CD14-positive monocyte (primary cell): ENCODE data around the gene CYTL1. TPM values are rescaled to one million over a fixed set of nuclear protein-coding genes. Genes with fewer than 3 reads are reported as not detected.

Experiments used
- DNase-seq, 3 donors: peaks; one replicate each; pipeline ENCODE4 v3.0.0-alpha.2; 2011 to 2022
- H2AFZ ChIP-seq: 2 replicates; pipeline ENCODE4 v1.6.0; 2012; ENCODE audit warnings: mild to moderate bottlenecking, low read depth, low read length, inconsistent platforms; ENCODE audit not compliant: insufficient read depth, poor library complexity, severe bottlenecking
- H3K27ac ChIP-seq, 2 donors: 1 replicate in 1 of 2; 2 replicates in 1 of 2; pipeline ENCODE4 v1.5.1; 2012 to 2013; ENCODE audit warnings: low read length in 2 of 2, control low read depth in 1 of 2, inconsistent platforms in 1 of 2, low read depth in 1 of 2, mild to moderate bottlenecking in 1 of 2
- H3K27me3 ChIP-seq, 2 donors: one replicate each; pipeline versions ENCODE4 v1.6.0 to v1.6.1; 2011 to 2013; ENCODE audit warnings: low read length in 2 of 2; ENCODE audit not compliant: control insufficient read depth in 2 of 2, insufficient read depth in 2 of 2
- H3K36me3 ChIP-seq, 2 donors: replicated peaks in 1 of 2; 1 replicate in 1 of 2; 2 replicates in 1 of 2; pipeline versions ENCODE4 v1.5.1 to v1.6.1; 2012 to 2013; ENCODE audit warnings: low read length in 2 of 2, control low read depth in 1 of 2, inconsistent platforms in 1 of 2, mild to moderate bottlenecking in 1 of 2; ENCODE audit not compliant: insufficient read depth in 2 of 2, control insufficient read depth in 1 of 2
- H3K4me1 ChIP-seq, 2 donors: 1 replicate in 1 of 2; 2 replicates in 1 of 2; pipeline versions ENCODE4 v1.5.1 to v1.6.1; 2012 to 2013; ENCODE audit warnings: low read length in 2 of 2, control low read depth in 1 of 2, inconsistent platforms in 1 of 2, mild to moderate bottlenecking in 1 of 2, moderate library complexity in 1 of 2; ENCODE audit not compliant: insufficient read depth in 2 of 2, control insufficient read depth in 1 of 2
- H3K4me2 ChIP-seq: replicated peaks from 2 replicates; pipeline ENCODE3; 2012; ENCODE audit warnings: low read length, moderate library complexity, mild to moderate bottlenecking; ENCODE audit not compliant: poor library complexity, severe bottlenecking; ENCODE audit errors: extremely low read depth
- H3K4me3 ChIP-seq, 3 experiments: fragments of 200-600 bp in 1 of 3; sonication (generic) in 1 of 3; replicated peaks in 1 of 3; 1 replicate in 2 of 3; 2 replicates in 1 of 3; pipeline ENCODE4 v1.5.1; 2011 to 2013; ENCODE audit warnings: low read length in 3 of 3, mild to moderate bottlenecking in 3 of 3, control low read depth in 2 of 3, low read depth in 2 of 3, inconsistent platforms in 1 of 3, moderate library complexity in 1 of 3
- H3K79me2 ChIP-seq: 2 replicates; pipeline ENCODE4 v1.6.0; 2012; ENCODE audit warnings: mild to moderate bottlenecking, control low read depth, inconsistent platforms, low read length, moderate library complexity; ENCODE audit not compliant: insufficient read depth
- H3K9ac ChIP-seq: 2 replicates; pipeline ENCODE4 v1.6.0; 2017; ENCODE audit warnings: low read length, mild to moderate bottlenecking; ENCODE audit not compliant: insufficient read depth, poor library complexity, severe bottlenecking
- H3K9me3 ChIP-seq, 2 donors: replicated peaks in 1 of 2; 1 replicate in 1 of 2; 2 replicates in 1 of 2; pipeline versions ENCODE4 v1.5.1 to v1.6.1; 2012 to 2013; ENCODE audit warnings: low read length in 2 of 2, control low read depth in 1 of 2; ENCODE audit not compliant: control insufficient read depth in 1 of 2, insufficient read depth in 1 of 2
- H4K20me1 ChIP-seq: 2 replicates; pipeline ENCODE4 v1.6.0; 2012; ENCODE audit warnings: mild to moderate bottlenecking, low read length, control low read depth, moderate library complexity; ENCODE audit not compliant: insufficient read depth
- H3K27ac Mint-ChIP-seq, 7 donors: one replicate each; pipeline ENCODE4 v1.8.0; 2020; ENCODE audit warnings: mild to moderate bottlenecking in 7 of 7, mixed read lengths in 7 of 7, moderate library complexity in 6 of 7, inconsistent platforms in 2 of 7
- H3K27me3 Mint-ChIP-seq, 3 donors: one replicate each; pipeline ENCODE4 v1.8.0; 2021 to 2022; ENCODE audit warnings: low read depth in 3 of 3, mild to moderate bottlenecking in 3 of 3, mixed read lengths in 3 of 3, moderate library complexity in 3 of 3, inconsistent platforms in 1 of 3
- H3K36me3 Mint-ChIP-seq, 2 donors: one replicate each; pipeline ENCODE4 v1.8.0; 2020; ENCODE audit warnings: mixed read lengths in 2 of 2, inconsistent platforms in 1 of 2, mild to moderate bottlenecking in 1 of 2
- H3K4me1 Mint-ChIP-seq: one replicate; pipeline ENCODE4 v1.8.0; 2020; ENCODE audit warnings: mild to moderate bottlenecking, mixed read lengths
- H3K4me3 Mint-ChIP-seq, 2 donors: one replicate each; pipeline ENCODE4 v1.8.0; 2020; ENCODE audit warnings: mild to moderate bottlenecking in 2 of 2, mixed read lengths in 2 of 2, moderate library complexity in 1 of 2
- H3K9me3 Mint-ChIP-seq, 7 donors: one replicate each; pipeline ENCODE4 v1.8.0; 2020 to 2022; ENCODE audit warnings: mixed read lengths in 7 of 7, mild to moderate bottlenecking in 6 of 7, moderate library complexity in 6 of 7, inconsistent platforms in 2 of 7
- WGBS: methylation state at CpG from one replicate; pipeline ENCODE4 v1.1.5; 2013; ENCODE audit warnings: missing lambda C conversion rate; ENCODE audit not compliant: insufficient coverage; 5-methylcytosine and 5-hydroxymethylcytosine counted together
- intact Hi-C, 2 donors: fragments of 100-400 bp; cut with micrococcal nuclease; formaldehyde crosslinking; loops; one replicate each; pipeline versions ENCODE4 v1.15.0 to v1.15.1; 2023
- polyA plus RNA-seq, 3 donors: library from polyadenylated mRNA; depleted of rRNA in 1 of 3; unstranded in 2 of 3; stranded (reverse) in 1 of 3; fragments of 300-500 nt in 2 of 3; fragments of >200 nt in 1 of 3; fragmentation: Illumina TruSeq in 2 of 3; gene quantifications; 1 replicate in 2 of 3; 2 replicates in 1 of 3; pipeline ENCODE4 v1.2.3, GENCODE V29; 2012 to 2021
- TF ChIP-seq, protein P1 (sequence below): fragments of 200-600 bp; IDR thresholded peaks from one replicate; pipeline ENCODE4 v1.8.0; 2022; ENCODE audit warnings: antibody characterized with exemption, mild to moderate bottlenecking

CYTL1 gene
- polyA plus RNA-seq, 3 donors, result 0.32 to 0.56 TPM; not detected in 1

DNA sequence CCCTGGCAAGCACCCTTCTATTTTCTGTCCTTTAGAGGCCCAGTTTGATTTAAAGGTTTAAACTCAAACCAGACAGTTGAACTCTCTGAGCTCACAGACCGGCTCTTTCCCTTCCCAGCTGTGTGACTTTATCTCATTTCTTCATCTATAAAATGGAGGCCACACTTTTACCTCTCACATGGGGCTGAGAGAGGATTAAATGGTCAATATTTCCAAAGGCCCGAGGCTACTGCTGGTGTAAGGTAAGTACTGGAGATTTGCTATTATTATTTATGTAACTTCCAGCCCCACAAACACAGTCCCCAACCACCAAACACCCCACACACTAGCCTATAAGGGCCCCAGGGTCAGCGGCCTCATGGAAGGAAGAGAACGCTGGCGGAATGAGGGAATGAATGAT lies 13.6 kb upstream of the CYTL1 start:
- Mint-ChIP-seq H3K27ac (peak overlapping the region; percentile 80 to 92 (median 91)), H3K27me3 (no peaks in the 10 kb centered on the region), H3K36me3 (peaks cover 4% of the 10 kb centered on the region in 2 donors), H3K9me3 (no peaks in the 10 kb centered on the region), H3K4me3 (peak overlapping the region; percentile 64 to 80), H3K4me1 (peaks cover 62% of the 10 kb centered on the region)
- no peaks in the 10 kb centered on the region for H3K9me3 ChIP-seq
- peak overlapping the region; percentile 63 for H3K4me2 ChIP-seq
- H2AFZ ChIP-seq, result peak overlapping the region; percentile 78
- H3K27ac ChIP-seq, result peak overlapping the region; percentile 71 to 82
- TF ChIP-seq, protein P1, sequence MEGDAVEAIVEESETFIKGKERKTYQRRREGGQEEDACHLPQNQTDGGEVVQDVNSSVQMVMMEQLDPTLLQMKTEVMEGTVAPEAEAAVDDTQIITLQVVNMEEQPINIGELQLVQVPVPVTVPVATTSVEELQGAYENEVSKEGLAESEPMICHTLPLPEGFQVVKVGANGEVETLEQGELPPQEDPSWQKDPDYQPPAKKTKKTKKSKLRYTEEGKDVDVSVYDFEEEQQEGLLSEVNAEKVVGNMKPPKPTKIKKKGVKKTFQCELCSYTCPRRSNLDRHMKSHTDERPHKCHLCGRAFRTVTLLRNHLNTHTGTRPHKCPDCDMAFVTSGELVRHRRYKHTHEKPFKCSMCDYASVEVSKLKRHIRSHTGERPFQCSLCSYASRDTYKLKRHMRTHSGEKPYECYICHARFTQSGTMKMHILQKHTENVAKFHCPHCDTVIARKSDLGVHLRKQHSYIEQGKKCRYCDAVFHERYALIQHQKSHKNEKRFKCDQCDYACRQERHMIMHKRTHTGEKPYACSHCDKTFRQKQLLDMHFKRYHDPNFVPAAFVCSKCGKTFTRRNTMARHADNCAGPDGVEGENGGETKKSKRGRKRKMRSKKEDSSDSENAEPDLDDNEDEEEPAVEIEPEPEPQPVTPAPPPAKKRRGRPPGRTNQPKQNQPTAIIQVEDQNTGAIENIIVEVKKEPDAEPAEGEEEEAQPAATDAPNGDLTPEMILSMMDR, result no peak
- peaks cover 56% of the 10 kb centered on the region in 2 donors for H3K4me1 ChIP-seq
- no peak for DNase-seq
- WGBS, result no CpG with 5 or more reads among the region's 5 CpGs
- H4K20me1 ChIP-seq, result no peaks in the 10 kb centered on the region
- no peaks in the 10 kb centered on the region for H3K79me2 ChIP-seq
- no peaks in the 10 kb centered on the region for H3K27me3 ChIP-seq
- peak overlapping the region in 2 of 3 experiments; percentile 8 to 61 for H3K4me3 ChIP-seq
- H3K9ac ChIP-seq, result peak overlapping the region; percentile 45
- intact Hi-C loops, result no loop called here
- H3K36me3 ChIP-seq, result no peaks in the 10 kb centered on the region

- no peak for DNase-seq
- no peaks in the 10 kb centered on the region for H3K9me3 Mint-ChIP-seq
- H3K4me3 ChIP-seq, result no peak overlapping the region
- H3K4me1 ChIP-seq, result peaks cover 37 to 38% of the 10 kb centered on the region in 2 donors
- no peak overlapping the region for H3K4me3 Mint-ChIP-seq
- no peaks in the 10 kb centered on the region for H3K36me3 ChIP-seq
- no peaks in the 10 kb centered on the region for H3K27me3 Mint-ChIP-seq
- H3K27ac ChIP-seq, result no peak overlapping the region
- peaks cover 4% of the 10 kb centered on the region in 2 donors for H3K36me3 Mint-ChIP-seq
- H3K79me2 ChIP-seq, result no peaks in the 10 kb centered on the region
- no peaks in the 10 kb centered on the region for H3K9me3 ChIP-seq
- H3K27me3 ChIP-seq, result no peaks in the 10 kb centered on the region
- TF ChIP-seq, protein P1, result no peak
- intact Hi-C loops, result no loop called here
- H4K20me1 ChIP-seq, result no peaks in the 10 kb centered on the region
- peaks cover 44% of the 10 kb centered on the region for H3K4me1 Mint-ChIP-seq
- WGBS, result no CpG with 5 or more reads among the region's 3 CpGs
- no peak overlapping the region for H3K9ac ChIP-seq
- H3K27ac Mint-ChIP-seq, result peak overlapping the region in 1 of 7 donors; percentile 35
- no peak overlapping the region for H3K4me2 ChIP-seq
- H2AFZ ChIP-seq, result no peak overlapping the region
These were observed 11.7 kb upstream of the CYTL1 start for GRCh38 chr4:5030927-5031326.
